GM12874 (cell line): ENCODE results near the gene FBLN7.

ENCODE experiments used
- TF ChIP-seq, protein P1 (sequence below): IDR thresholded peaks from 2 replicates; pipeline ENCODE4 v1.5.1; 2011; ENCODE audit warnings: low read depth, mild to moderate bottlenecking, control low read depth, low read length, moderate library complexity; ENCODE audit not compliant: insufficient read depth

The FBLN7 gene

DNA sequence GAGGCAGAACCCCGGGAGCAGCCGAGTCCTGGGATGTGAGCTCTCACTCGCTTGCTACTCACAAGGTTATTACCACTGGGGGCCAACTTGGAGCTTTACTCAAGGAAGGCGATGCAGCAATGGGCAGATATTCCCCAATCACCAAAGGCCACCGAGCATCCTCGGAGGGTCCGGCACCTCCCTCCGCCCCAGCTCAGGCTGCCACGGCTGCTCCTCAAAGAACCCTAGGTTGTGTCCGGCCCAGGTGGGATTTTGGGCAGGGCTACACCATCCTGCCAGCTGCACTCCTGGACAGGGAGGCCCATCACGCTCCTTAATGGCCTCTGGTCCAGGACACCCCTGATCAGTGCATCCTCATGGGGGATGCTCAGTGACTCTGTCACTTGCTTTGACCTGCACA is 24.8 kb downstream of the FBLN7 start:
- TF ChIP-seq, protein P1, sequence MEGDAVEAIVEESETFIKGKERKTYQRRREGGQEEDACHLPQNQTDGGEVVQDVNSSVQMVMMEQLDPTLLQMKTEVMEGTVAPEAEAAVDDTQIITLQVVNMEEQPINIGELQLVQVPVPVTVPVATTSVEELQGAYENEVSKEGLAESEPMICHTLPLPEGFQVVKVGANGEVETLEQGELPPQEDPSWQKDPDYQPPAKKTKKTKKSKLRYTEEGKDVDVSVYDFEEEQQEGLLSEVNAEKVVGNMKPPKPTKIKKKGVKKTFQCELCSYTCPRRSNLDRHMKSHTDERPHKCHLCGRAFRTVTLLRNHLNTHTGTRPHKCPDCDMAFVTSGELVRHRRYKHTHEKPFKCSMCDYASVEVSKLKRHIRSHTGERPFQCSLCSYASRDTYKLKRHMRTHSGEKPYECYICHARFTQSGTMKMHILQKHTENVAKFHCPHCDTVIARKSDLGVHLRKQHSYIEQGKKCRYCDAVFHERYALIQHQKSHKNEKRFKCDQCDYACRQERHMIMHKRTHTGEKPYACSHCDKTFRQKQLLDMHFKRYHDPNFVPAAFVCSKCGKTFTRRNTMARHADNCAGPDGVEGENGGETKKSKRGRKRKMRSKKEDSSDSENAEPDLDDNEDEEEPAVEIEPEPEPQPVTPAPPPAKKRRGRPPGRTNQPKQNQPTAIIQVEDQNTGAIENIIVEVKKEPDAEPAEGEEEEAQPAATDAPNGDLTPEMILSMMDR = no peak

DNA sequence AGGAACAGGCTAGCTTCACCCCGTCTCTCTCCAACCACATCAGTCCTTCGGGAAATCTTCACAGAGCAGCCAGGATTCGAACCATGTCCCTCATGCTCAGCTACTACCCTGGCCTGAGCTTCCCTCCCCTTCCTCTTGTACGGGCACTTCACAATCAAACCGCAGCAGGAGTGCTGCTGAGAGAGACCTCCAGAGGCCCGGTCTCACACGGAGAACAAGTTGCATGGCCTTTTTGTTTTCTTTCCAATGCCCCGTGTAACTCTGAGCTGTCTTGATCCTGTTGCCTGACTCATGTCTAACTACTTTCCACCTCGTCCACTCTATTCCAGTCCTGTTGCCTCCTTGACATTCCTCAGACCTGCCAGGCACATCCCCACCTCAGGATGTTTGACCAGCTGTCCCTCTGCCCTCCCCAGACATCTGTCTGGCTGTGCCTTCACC is 25.4 kb downstream of the FBLN7 start:
- TF ChIP-seq, protein P1 = no peak

DNA sequence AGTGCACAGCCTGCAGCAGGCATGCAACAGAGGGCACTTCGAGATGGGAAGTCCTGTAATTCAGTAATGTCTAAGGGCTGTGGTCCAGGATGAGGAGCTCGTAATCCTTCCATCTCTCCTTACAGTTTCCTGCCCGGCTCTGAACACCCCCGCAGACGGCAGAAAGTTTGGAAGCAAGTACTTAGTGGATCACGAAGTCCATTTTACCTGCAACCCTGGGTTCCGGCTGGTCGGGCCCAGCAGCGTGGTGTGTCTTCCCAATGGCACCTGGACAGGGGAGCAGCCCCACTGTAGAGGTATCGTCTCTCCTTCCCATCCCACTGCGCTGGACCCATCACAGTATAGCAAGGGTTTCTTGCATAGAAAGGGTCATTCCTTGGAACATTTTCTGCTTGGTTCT is 26.7 kb downstream of the FBLN7 start:
- TF ChIP-seq, protein P1 = no peak

DNA sequence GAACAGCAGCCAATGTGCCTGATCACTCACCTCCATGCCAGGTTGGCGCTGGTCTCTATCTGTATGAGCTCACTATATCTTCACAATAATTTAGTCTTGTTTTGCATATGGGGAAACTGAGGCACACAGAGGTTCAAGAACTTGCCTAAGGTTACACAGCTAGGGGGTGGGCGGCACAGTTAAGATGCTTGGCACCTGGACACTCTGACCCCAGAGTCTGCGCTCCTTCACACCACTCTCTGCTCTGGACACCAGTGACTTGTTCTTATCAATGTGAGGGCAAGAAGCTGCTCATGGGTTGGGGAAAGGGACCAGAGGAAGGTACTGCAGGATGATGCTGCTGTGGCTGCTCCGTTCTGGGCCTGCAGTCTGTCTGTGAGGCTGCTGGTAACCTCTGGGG is 27.1 kb downstream of the FBLN7 start:
- TF ChIP-seq, protein P1 = no peak

DNA sequence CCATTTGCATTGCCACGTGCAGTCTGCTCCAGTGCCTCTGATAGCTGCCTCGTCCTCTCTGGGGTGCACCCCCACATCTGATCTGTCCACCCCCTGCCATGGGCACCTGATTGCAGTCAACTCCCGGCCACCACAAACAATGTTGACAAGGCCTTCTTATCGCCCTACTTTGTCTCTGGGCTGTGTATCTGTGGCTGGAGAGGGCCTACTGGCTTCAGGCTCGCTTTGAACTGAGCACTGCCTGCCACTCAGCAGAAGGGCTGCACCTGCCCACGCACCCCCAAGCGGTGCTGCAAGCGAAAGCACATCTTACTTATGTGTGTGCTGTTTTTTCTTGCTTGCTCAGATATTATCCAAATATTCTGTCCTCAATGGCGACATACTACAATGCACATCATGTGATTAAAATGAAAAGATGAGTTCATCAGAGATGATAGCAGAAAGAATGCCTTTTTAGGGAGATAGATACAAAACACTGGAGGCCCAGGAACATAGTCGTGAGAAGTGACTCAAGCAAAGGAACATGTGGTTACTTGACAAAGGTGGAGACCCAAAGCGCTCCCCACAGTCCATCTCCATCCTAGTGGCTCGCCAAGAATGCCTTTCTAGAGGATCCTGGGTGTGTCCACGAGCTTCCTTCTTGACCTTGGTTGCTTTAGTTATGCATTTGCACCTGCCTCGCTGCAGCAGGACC is 28.8 kb downstream of the FBLN7 start:
- TF ChIP-seq, protein P1 = no peak

DNA sequence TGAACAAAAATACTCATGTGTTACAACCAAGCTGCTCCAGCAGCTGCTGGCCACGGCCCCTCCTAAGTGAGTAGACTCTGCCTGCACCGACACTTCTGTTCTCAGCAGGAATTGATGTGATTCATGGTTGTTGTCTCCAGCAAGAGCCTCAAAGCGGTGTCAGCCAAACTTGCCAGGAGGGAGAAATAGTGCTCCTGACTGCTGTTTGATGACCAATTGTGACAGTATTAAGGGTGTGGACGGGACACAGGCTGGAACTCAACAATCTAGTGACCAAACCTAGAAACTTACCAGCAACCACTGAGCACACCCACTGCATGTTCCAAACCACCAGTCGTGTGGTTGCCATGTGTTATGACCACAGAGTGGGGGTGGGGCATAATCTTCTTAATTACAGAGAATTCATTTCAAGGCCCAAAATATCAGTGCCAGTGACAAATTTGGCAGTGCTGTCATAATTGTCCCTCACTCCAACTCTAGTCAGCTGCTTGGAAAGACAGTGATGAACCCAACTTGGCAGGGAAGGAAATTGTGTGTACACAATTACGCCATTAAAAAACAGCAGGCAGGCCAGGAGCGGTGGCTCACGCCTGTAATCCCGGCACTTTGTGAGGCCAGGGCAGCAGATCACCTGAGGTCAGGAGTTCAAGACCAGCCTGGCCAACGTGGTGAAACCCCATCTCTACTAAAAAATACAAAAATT is 30.4 kb downstream of the FBLN7 start:
- TF ChIP-seq, protein P1 = no peak

DNA sequence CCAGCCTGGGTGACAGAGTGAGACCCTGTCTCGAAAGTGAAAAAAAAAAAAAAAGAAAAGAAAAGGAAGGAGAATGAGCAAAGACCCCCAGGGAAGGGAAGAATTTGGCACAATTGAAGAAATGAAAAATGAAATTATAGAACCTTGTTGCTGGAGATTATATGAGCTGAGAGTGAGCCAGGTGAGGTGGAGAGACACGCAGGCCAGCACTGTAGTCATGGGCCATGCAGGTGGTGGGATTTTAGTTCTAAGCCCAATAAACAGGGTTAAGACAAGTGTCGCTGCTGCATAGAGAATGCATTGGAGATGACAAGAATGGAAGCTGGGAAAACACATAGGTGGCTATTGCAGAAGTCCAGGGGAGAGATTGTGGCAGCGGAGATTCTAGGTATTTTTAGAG is 32.3 kb downstream of the FBLN7 start:
- TF ChIP-seq, protein P1 = no peak
